Adipocyte (in vitro differentiated cells): Measurements from ENCODE around the gene HOXA6.

Experiments
- DNase-seq: peaks from one replicate; pipeline ENCODE4 v3.0.0-alpha.2; 2015; ENCODE audit warnings: low read depth
- H3K27me3 ChIP-seq: replicated peaks from 2 replicates; pipeline ENCODE4 v1.7.0; 2013; ENCODE audit warnings: mild to moderate bottlenecking, low read length, moderate library complexity; ENCODE audit not compliant: control insufficient read depth, insufficient read depth
- H3K36me3 ChIP-seq: 2 replicates; pipeline ENCODE4 v1.7.0; 2013; ENCODE audit warnings: low read length, mild to moderate bottlenecking, moderate library complexity; ENCODE audit not compliant: control insufficient read depth, insufficient read depth, severe bottlenecking
- H3K4me1 ChIP-seq: 2 replicates; pipeline ENCODE4 v1.7.0; 2013; ENCODE audit warnings: mild to moderate bottlenecking, low read length, moderate library complexity; ENCODE audit not compliant: control insufficient read depth, insufficient read depth
- H3K4me3 ChIP-seq: 2 replicates; pipeline ENCODE4 v1.7.0; 2013; ENCODE audit warnings: mild to moderate bottlenecking, low read length, moderate library complexity
- H3K9ac ChIP-seq: 2 replicates; pipeline ENCODE4 v1.7.0; 2013; ENCODE audit warnings: mild to moderate bottlenecking, low read length, moderate library complexity
- H3K9me3 ChIP-seq: 2 replicates; pipeline ENCODE4 v1.7.0; 2013; ENCODE audit warnings: mild to moderate bottlenecking, low read length, moderate library complexity; ENCODE audit not compliant: control insufficient read depth

Gene HOXA6

GRCh38 chr7:27169658-27170425 lies 22.3 kb upstream of the HOXA6 start:
- no peaks in the 10 kb centered on the region for H3K36me3 ChIP-seq
- peak overlapping the region; percentile 94 for H3K4me3 ChIP-seq
- peak overlapping the region; percentile 93 for H3K9ac ChIP-seq
- no peaks in the 10 kb centered on the region for H3K27me3 ChIP-seq
- DNase-seq = no peak
- no peaks in the 10 kb centered on the region for H3K9me3 ChIP-seq
- H3K4me1 ChIP-seq = peaks cover 42% of the 10 kb centered on the region

DNA sequence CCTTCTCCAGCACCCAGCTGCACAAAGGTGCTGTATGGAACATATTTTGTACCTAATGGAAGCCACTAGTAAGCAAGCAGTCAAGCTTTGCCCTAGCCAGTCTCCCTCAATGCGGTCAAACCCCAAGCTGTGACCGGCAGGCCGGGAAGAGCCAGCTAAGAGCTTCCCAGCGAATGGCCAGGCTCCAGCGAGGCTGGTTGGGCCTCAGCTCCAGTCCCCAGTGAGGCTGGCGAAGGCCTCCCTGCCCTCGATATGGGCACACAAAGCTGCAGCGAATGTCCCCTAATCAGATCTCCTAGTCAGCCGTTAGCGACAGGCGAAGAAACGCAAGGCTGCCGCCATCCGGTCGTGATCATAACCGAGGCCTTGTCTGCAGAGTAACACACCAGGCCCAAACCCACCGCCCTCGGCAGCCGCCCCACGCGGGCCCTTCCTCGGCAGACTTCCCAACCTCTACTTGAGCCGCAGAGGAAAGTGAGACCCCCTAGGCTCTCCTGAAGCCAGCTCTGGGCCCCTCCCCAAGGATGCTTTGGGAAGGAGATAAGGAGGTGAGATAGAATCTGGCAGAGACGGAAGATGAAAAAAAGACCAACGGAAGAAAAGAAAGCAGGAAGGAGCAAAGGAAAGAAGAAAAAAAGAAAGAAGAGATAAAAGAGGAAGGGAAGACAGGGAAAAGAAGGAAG lies 20.8 kb upstream of the HOXA6 start:
- Histone ChIP-seq H3K9me3 (no peaks in the 10 kb centered on the region), H3K4me3 (peak overlapping the region; percentile 94), H3K27me3 (no peaks in the 10 kb centered on the region), H3K4me1 (peaks cover 39% of the 10 kb centered on the region), H3K36me3 (no peaks in the 10 kb centered on the region), H3K9ac (peak overlapping the region; percentile 93)
- DNase-seq = no peak

DNA sequence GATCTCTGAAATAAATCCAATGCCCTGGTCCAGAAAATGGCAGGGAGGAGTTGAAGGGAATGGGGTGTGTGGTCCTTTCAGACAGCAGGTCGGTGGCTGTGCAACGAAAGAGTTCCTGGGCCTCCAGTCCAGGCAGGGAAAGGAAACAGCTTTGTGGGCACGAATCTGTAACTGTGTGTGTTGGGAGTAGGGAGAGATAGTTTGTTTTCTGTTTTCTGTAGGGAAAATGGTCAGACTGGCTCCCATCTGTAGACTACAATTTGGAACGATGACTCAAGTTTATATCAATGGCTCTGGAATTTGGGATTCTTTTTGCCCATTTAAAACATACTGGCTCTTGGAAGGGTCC lies 20.3 kb upstream of the HOXA6 start:
- Histone ChIP-seq H3K4me3 (peak overlapping the region; percentile 94), H3K9ac (peak overlapping the region; percentile 93), H3K9me3 (no peaks in the 10 kb centered on the region), H3K4me1 (peaks cover 41% of the 10 kb centered on the region), H3K36me3 (peaks cover 3% of the 10 kb centered on the region), H3K27me3 (no peaks in the 10 kb centered on the region)
- no peak for DNase-seq

DNA sequence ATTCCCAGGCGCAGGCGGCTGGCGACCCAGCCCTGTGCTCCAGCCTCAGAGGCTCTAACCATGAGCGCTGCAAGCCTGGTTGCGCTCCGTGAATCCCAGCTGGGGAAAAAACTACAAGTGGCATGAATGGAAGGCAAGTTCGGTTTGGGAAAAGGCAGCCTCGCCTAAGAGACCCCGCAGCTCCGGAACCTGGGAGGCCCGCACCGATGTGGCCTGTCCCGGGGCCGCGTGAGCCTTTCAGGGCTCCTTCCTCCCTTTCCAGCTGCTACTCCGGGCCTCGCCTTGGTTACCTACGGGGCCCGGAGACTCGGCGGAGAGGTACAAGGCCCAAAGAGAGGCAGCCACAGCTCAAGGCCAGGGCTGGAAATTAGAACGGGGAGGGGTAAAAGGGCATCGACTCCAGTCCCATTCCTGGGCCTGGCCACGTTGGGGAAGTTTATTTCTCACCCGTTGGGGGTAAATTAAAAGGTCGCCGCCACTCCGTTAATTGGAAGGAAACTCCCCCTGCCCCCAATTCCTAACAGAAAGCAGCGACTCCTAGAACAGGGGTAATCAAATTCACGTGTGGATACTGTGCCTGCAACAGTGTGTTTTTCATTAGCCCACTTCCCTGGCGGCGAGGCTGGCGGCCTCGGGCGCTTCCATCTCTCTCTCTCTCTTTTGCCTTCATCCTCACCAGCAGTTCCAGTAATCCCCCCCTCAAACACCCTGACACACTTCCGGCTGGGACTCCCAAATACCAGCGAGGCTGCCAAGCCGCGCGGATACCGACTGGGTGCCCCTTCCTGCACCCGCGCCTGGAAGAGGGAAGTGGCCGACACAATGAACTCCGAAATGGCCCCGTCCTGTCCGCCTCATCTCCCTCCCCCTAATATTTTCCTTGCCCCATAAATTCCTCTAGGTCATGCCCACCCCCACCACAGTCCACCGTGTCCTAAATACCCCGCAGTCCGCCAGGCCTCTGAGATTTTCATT lies 19.2 kb upstream of the HOXA6 start:
- no peak for DNase-seq

GRCh38 chr7:27165996-27166530 lies 18.5 kb upstream of the HOXA6 start:
- no peak for DNase-seq
- H3K4me1 ChIP-seq = peaks cover 39% of the 10 kb centered on the region
- H3K36me3 ChIP-seq = peaks cover 5% of the 10 kb centered on the region
- no peaks in the 10 kb centered on the region for H3K27me3 ChIP-seq
- H3K4me3 ChIP-seq = peak overlapping the region; percentile 94
- peak overlapping the region; percentile 93 for H3K9ac ChIP-seq
- no peaks in the 10 kb centered on the region for H3K9me3 ChIP-seq

More for the DNA sequence above, 19.2 kb upstream of the HOXA6 start:
- Histone ChIP-seq H3K9ac (peak overlapping the region; percentile 93), H3K4me3 (peak overlapping the region; percentile 94), H3K36me3 (peaks cover 5% of the 10 kb centered on the region), H3K9me3 (no peaks in the 10 kb centered on the region), H3K4me1 (peaks cover 37% of the 10 kb centered on the region), H3K27me3 (no peaks in the 10 kb centered on the region)

- Histone ChIP-seq H3K4me3 (peak within 1 kb of the TSS; percentile 94), H3K27me3 (no peaks in the 10 kb centered on the region), H3K9me3 (no peaks in the 10 kb centered on the region), H3K36me3 (peaks cover 5% of the 10 kb centered on the region), H3K4me1 (peaks cover 42% of the 10 kb centered on the region), H3K9ac (peak within 1 kb of the TSS; percentile 93)
- DNase-seq = no peak
Measured at GRCh38 chr7:27165089-27165995, 17.8 kb upstream of the HOXA6 start, which contains the start of gene HOXA9. TSS of gene HOXA9 (minus strand) at chr7:27165537. CDS start at chr7:27165457, 80 bp downstream.

DNA sequence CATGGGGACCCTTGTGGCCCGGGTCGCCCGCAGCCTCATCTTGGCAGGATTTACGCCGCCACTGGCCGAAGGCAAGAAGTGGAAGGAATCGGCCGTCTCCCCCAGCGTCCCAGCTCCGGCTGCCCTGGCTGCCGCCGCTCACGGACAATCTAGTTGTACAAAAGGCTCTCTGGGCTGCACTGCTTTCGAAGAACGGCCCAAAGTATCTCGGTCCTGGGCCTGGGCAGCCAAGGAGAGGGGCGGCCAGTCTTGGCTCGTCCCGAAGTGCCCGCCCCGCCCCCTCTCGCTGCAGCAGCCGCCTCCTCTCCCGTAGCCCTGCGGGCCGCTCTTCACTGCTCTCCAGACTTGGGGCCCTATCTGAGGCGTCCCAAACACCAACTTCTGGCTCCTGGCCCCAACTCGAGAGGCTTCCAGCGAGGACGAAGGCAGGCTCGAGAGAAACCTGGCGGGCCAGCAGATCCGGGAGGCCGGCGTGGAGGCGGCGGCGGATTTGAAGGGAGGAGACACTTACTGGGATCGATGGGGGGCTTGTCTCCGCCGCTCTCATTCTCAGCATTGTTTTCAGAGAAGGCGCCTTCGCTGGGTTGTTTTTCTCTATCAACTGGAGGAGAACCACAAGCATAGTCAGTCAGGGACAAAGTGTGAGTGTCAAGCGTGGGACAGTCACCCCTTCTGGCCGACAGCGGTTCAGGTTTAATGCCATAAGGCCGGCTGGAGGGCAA lies 17.0 kb upstream of the HOXA6 start:
- DNase-seq = no peak
- no peaks in the 10 kb centered on the region for H3K27me3 ChIP-seq
- H3K9me3 ChIP-seq = no peaks in the 10 kb centered on the region
- peak overlapping the region; percentile 93 for H3K9ac ChIP-seq
- peaks cover 46% of the 10 kb centered on the region for H3K4me1 ChIP-seq
- H3K4me3 ChIP-seq = peak overlapping the region; percentile 94
- H3K36me3 ChIP-seq = peaks cover 5% of the 10 kb centered on the region

DNA sequence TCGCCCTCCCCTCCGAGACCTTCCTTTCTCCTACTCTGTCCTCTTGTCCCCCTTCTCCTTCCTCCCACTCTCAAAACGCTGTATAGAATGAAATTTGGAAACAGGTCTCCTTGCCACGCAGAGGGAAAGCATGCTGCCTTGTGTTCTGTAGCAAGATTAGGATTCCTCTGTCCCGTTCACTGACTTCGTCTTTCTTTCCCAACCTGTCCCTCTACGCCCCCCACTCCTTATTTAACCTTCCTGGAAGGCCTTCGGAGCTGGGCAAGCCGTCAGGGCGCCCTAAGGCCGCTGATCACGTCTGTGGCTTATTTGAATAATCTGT lies 16.4 kb upstream of the HOXA6 start:
- H3K27me3 ChIP-seq = no peaks in the 10 kb centered on the region
- peak overlapping the region; percentile 93 for H3K9ac ChIP-seq
- H3K4me3 ChIP-seq = peak overlapping the region; percentile 94
- H3K9me3 ChIP-seq = no peaks in the 10 kb centered on the region
- H3K4me1 ChIP-seq = peaks cover 46% of the 10 kb centered on the region
- peaks cover 5% of the 10 kb centered on the region for H3K36me3 ChIP-seq
- no peak for DNase-seq

DNA sequence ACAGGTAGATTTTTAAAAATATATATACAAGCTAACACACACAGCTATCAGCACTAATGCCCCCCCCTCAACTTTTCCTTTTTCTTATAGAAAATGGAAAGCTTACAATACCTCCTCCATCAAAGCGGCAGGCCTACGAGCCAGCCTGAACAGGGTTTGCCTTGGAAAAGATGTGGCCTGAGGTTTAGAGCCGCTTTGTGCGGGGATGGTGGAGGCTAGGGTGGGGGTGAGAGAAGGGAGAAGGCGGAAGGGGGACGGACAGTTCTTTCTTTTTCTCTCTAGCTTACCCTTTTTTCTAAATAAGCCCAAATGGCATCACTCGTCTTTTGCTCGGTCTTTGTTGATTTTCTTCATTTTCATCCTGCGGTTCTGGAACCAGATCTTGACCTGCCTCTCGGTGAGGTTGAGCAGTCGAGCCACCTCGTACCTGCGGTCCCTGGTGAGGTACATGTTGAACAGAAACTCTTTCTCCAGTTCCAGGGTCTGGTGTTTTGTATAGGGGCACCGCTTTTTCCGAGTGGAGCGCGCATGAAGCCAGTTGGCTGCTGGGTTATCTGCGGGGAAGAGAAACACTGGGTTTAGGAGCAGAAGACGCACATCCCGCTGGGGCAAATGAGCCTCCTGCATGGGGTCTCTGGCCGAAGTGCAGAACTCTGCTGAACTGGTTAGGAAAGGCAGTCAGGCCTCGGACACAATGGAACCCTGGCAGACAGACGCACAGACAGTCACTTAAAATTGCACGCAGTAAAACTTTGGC lies 15.9 kb upstream of the HOXA6 start:
- no peak for DNase-seq
- peaks cover 5% of the 10 kb centered on the region for H3K36me3 ChIP-seq
- H3K27me3 ChIP-seq = no peaks in the 10 kb centered on the region
- H3K4me3 ChIP-seq = peak overlapping the region; percentile 94
- no peaks in the 10 kb centered on the region for H3K9me3 ChIP-seq
- peaks cover 43% of the 10 kb centered on the region for H3K4me1 ChIP-seq
- peak overlapping the region; percentile 93 for H3K9ac ChIP-seq
